Suppressor macrophage treated with lipopolysaccharide for 1 hour (primary cell): ENCODE data around the gene TMEM101.
"Not testable (repeated sequence)": the region's sequence is repeated elsewhere in the genome, so short reads cannot be mapped to it uniquely, and the experiment has no call there.

Experiments used
- DNase-seq, 3 donors: peaks; one replicate each; pipeline ENCODE4 v3.0.0-alpha.2; 2020 to 2022

TMEM101 gene

DNA sequence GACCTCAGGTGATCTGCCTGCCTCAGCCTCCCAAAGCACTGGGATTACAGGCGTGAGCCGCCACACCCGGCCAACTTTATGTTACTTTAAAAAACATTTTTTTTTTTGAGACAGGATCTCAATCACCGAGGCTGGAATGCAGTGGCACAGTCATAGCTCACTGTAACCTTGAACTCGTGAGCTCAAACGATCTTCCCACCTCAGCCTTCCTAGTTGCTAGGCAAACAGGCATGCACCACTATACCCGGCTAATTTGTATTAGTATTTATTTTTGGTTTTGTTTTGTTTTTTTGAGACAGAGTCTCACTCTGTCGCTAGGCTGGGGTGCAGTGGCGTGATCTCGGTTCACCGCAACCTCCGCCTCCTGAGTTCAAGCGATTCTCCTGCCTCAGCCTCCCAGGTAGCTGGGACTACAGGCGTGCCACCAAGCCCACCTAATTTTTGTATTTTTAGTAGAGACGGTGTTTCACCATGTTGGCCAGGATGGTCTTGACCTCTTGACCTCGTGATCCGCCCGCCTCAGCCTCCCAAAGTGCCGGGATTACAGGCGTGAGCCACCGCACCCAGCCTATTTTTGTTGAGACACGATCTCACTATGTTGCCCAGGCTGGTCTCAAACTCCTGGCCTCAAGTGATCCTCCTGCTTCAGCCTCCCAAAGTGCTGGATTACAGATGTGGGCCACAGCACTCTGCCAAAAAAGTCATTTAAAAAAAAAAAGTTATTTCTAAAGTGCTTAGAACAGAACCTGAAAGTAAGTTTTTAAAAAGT, 42.1 kb downstream of the TMEM101 start:
- not testable (repeated sequence) for DNase-seq

DNA sequence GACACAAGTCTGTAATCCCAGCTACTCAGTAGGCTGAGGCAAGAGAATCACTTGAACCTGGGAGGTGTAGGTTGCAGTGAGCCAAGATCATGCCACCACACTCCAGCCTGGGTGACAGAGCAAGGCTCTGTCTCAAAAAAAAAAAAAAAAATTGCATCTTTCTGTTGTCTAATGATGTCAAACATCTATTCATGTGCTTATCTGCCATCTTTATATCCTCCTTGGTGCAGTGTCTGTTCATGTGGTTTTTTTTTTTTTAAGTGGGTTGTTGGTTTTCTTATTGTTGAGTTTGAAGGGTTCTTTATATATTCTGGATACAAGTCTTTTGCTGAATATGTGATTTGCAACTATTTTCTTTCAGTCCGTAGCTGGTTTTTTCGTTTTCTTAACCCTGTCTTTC, 43.3 kb downstream of the TMEM101 start:
- DNase-seq: not testable (repeated sequence)

DNA sequence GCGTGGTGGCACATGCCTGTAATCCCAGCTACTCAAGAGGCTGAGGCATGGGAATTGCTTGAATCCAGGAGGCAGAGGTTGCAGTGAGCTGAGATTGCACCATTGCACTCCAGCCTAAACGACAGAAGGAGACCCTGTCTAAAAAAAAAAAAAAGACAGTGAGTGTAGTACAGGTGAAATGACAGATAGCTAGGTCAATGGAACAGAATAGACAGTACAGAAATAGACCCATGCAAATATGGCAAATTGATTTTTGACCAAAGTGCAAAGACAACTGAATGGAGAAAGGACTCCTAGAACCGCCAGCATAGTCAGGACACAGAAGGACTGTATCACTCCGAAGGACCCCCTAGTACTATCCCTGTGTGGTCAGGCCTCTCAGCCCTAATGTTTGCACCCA, 44.4 kb downstream of the TMEM101 start:
- no peak for DNase-seq

DNA sequence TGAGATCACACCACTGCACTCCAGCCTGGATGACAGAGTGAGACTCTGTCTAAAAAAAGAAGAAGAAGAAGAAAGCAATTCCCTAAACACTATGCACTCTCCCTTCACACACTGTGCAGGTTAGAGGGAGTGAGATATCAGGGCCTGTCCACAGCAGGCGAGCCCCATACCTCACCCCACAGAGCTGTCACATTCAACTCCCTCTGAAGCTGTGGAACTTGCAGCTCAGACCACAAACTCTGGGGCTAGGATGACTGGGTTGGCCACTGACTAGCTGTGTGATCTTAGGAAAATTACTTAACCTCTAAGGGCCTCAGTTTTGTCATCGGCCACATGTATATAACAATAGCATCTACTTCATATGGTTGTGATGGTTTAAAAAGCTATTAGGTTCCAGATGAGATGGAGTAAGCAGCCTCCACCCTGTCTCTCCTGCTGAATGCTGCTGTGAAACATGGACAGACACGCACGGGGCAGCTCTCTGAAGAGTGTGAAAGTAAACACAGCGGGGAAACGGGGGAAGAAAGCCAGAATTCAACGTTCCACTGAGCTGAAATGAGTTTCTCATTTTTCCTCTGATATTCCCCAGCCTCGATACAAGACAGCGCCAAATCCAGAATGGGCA, 47.4 kb downstream of the TMEM101 start:
- no peak for DNase-seq

DNA sequence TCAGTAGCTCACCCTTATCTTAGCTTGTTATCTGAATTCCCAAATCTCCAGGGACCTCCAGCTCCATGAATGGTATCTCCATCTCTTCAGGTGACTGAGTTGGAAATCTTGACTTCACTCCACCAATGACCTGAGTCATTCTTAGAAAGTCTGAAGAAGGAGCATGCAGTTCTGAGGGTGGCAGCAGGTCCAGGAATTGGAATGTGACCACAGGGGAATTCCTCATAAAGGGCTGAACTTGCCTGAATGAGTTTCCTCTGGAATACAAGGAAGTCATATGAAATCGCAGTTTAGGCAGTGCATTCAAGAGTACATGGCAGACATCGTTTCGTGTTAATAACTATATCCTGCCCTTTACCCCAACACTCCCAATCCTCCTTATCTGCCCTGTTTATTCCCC, 48.5 kb downstream of the TMEM101 start:
- DNase-seq: no peak

DNA sequence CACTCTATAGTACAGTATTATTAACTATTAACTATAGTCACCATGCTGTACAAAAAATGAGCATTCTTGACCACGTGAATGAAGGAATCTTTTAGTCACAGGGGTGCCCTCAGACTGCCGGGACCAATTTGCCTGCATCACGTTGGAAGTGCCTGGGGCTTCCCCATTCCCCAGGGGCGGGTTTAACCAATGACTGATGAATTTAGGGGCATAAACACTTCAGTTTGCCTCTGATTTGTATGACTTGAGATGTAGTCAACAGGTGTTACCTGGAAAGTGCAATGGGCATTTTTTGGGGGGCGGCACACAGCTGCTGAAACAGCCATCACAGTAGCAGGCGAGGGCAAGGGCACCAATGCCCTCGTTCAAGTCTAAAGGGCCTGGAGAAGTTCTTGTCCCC, 52.3 kb downstream of the TMEM101 start:
- DNase-seq: no peak

DNA sequence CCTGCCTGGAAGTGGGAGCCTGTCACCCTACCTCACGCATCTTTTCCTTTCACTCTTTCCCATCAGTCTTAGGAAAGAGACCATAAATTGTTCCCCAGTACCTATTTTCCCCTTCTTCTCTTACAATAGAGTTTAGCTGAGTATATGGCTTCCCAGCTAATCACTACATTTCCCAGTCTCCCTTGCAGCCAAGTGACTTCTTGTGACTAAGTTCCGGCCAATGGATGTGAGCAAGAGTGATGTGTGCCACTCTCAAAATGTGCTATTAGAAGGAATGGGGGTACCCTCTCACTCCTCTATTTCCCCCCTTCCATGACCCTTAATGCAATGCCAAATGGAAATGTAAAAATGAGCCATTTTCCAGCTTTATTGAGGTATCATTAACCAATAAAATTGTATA, 52.8 kb downstream of the TMEM101 start:
- no peak for DNase-seq

DNA sequence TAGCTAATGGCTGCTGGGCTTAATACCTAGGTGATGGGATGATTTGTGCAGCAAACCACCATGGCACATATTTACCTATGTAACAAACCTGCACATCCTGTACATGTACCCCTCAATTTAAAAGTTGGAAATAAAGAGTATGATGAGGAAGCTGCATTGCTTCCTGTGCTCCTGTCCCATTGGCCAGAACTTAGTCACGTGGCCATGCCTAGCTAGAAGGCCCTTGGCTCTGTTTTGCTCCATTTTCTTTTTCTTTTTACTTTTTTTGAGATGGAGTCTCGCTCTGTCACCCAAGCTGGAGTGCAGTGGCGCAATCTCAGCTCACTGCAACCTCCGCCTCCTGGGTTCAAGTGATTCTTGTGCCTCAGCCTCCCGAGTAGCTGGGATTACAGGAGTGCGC, 53.5 kb downstream of the TMEM101 start:
- DNase-seq: not testable (repeated sequence)
